Body of pancreas (tissue), 4 donors: ENCODE data around the gene CERK. TPM values are rescaled to one million over a fixed set of nuclear protein-coding genes. Genes with fewer than 3 reads are reported as not detected.

ENCODE experiments used
- ATAC-seq: fragments of 150-250 bp; one replicate; pipeline ENCODE4 v1.9.1; 2016
- DNase-seq, 4 donors: peaks; one replicate each; pipeline ENCODE4 v3.0.0-alpha.2; 2019
- H3K27ac ChIP-seq, 4 donors: fragments of 200-600 bp; sonication (generic); 1 replicate in 3 of 4; 2 replicates in 1 of 4; pipeline versions ENCODE4 v1.5.1 to v1.6.1; 2016 to 2019; ENCODE audit warnings: mild to moderate bottlenecking in 1 of 4, mixed read lengths in 1 of 4, moderate library complexity in 1 of 4
- H3K27me3 ChIP-seq, 2 donors: fragments of 200-600 bp; sonication (generic); one replicate each; pipeline ENCODE4 v1.6.0; 2016; ENCODE audit warnings: mild to moderate bottlenecking in 1 of 2
- H3K36me3 ChIP-seq, 2 donors: fragments of 200-600 bp; sonication (generic); replicated peaks in 1 of 2; 2 replicates each; pipeline ENCODE4 v1.5.1; 2016; ENCODE audit warnings: low read depth in 2 of 2; ENCODE audit not compliant: insufficient read depth in 1 of 2
- H3K4me1 ChIP-seq: fragments of 200-600 bp; sonication (generic); one replicate; pipeline ENCODE4 v1.6.0; 2016
- H3K4me3 ChIP-seq, 2 donors: fragments of 200-600 bp; sonication (generic); 1 replicate in 1 of 2; 2 replicates in 1 of 2; pipeline ENCODE4 v1.5.1; 2016 to 2019
- H3K9me3 ChIP-seq, 3 donors: fragments of 200-600 bp; sonication (generic); 1 replicate in 2 of 3; 2 replicates in 1 of 3; pipeline ENCODE4 v1.5.1; 2016
- POLR2A ChIP-seq, 3 donors: fragments of 450-650 bp; IDR thresholded peaks; one replicate each; pipeline ENCODE4 v1.6.1; 2016; ENCODE audit warnings: antibody characterized with exemption in 3 of 3, mild to moderate bottlenecking in 2 of 3
- WGBS, 2 donors: methylation state at CpG; one replicate each; pipeline ENCODE4 v1.1.5; 2017; 5-methylcytosine and 5-hydroxymethylcytosine counted together
- intact Hi-C: fragments of 100-400 bp; cut with DNase I; formaldehyde crosslinking; loops from one replicate; pipeline ENCODE4 v1.15.1; 2023
- total RNA-seq, 2 donors: library from RNA; depleted of rRNA; stranded (reverse); fragments of >200 nt; gene quantifications; one replicate each; pipeline ENCODE4 v1.1.0, GENCODE V29; 2016
- TF ChIP-seq, protein P1 (sequence below), 7 experiments: fragments of 450-650 bp in 4 of 7; fragments of 200-600 bp in 3 of 7; sonication (generic) in 3 of 7; IDR thresholded peaks; one replicate each; pipeline ENCODE4 v1.5.1; 2016 to 2019; ENCODE audit warnings: antibody characterized with exemption in 7 of 7

CERK gene
- total RNA-seq, 2 donors from 2014 or later, result 33.6 to 46.4 TPM

DNA sequence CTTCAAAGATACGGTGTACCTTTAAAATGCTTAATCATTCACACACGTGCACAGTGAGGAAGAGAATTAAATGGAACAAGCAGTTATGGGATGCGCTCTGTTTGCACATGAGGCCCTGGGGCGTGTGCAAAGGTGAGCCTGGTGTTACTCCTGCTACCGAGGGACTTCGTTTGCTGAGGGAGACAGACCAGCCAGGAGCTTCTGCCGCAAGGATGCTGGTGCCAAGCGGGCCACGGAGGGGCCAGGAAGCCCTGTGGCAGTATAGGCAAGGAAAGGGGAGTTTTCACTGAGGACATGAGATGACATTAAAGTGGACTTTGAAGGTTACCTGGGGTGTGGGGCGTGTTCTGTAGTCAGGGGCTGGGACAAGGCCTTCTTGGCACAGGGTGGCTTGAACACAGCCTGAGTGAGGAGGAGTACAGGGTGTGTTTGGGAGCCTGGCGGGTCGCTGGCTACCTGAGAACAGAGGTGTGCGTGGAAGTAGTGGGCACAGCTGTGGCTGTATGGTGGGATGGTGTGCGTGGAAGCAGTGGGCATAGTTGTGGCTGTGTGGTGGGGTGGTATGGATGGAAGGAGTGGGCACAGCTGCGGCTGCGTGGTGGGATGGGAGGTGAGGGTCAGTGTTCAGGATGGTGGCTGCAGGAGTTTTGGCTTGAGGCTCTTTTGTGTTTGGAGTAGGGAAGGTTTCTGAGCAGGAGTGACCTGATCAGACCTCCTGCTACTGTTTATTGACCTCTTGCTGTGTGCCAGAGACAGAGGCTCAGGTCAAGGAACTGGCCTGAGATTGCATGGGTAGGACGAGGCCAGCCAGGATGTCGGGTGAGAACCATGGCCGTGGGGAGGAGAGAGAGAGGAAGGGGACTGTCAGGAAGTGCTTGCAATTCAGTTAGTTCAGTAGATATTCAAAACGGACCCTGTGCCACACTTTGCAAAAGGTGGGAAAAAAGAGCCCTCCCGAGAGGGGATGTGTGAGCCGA is 38.1 kb upstream of the CERK start:
- intact Hi-C loops, result no loop called here

DNA sequence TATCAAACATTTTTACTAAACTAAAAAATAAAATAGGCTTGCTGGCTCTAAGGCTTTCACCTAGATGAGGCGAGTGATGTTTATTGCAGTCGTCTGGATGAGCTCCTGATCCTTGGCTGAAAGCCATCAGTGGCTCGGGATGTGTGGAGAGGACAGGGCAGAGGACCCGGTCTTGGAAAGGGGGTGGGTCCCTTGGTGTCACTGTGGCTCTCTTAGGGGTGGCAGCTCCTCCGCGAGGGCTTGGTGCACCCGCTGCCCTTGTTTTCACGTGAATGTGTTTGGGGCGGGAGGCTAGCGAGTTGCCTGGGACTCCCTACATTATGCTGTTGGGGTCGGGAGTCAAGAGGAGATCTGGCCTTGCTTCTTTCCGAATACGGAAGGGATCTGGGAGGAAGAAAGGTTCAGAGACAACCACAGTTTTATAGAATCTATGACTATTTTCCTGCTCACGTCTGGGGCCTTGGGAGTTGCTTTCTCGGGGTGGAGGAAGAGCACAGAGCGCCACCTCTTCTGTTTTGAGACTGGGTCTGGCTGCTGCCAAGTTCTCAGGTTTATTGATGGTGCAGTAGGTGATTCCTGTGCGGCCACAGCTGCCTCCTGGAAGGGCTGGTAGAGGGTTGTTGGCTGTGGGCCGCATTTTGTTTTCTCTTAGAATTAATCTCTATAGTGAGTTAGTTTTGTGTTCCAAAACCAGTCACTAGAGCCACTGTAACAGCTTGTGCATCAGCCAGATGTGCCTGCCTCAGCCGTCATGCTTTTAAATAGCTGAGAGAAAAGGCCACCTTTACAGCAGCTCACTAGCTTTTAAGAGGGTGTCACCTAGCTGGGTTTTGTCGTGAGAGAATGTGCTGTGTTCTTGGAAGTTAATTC is 37.2 kb upstream of the CERK start:
- H3K27me3 ChIP-seq, result no peaks in the 10 kb centered on the region
- peak overlapping the region in 3 of 4 donors; percentile 38 to 86 (median 77) for H3K27ac ChIP-seq
- no peaks in the 10 kb centered on the region for H3K36me3 ChIP-seq
- ATAC-seq (no peak), DNase-seq (no peak)
- no peaks in the 10 kb centered on the region for H3K9me3 ChIP-seq
- no peak overlapping the region for H3K4me3 ChIP-seq
- 69 to 75% methylated on average over 15 to 20 of the region's 20 CpGs for WGBS, 2 donors
- H3K4me1 ChIP-seq, result peaks cover 42% of the 10 kb centered on the region
- intact Hi-C loops, result no loop called here
- TF ChIP-seq POLR2A (IDR thresholded peaks at IDR 0.05), result no peak
- TF ChIP-seq, protein P1, sequence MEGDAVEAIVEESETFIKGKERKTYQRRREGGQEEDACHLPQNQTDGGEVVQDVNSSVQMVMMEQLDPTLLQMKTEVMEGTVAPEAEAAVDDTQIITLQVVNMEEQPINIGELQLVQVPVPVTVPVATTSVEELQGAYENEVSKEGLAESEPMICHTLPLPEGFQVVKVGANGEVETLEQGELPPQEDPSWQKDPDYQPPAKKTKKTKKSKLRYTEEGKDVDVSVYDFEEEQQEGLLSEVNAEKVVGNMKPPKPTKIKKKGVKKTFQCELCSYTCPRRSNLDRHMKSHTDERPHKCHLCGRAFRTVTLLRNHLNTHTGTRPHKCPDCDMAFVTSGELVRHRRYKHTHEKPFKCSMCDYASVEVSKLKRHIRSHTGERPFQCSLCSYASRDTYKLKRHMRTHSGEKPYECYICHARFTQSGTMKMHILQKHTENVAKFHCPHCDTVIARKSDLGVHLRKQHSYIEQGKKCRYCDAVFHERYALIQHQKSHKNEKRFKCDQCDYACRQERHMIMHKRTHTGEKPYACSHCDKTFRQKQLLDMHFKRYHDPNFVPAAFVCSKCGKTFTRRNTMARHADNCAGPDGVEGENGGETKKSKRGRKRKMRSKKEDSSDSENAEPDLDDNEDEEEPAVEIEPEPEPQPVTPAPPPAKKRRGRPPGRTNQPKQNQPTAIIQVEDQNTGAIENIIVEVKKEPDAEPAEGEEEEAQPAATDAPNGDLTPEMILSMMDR (IDR thresholded peaks at IDR 0.05), result no peak

More for the DNA sequence above, 38.1 kb upstream of the CERK start:
- no peaks in the 10 kb centered on the region for H3K27me3 ChIP-seq
- H3K9me3 ChIP-seq, result no peaks in the 10 kb centered on the region
- peaks cover 47% of the 10 kb centered on the region for H3K4me1 ChIP-seq
- 75 to 83% methylated on average over 22 of the region's 22 CpGs for WGBS, 2 donors
- peak overlapping the region in 3 of 4 donors; percentile 38 to 86 (median 77) for H3K27ac ChIP-seq
- ATAC-seq, result no peak
- TF ChIP-seq POLR2A (IDR thresholded peaks at IDR 0.05), result no peak
- TF ChIP-seq, protein P1 (IDR thresholded peaks at IDR 0.05), result no peak
- no peak overlapping the region for H3K4me3 ChIP-seq
- no peak for DNase-seq
- no peaks in the 10 kb centered on the region for H3K36me3 ChIP-seq

DNA sequence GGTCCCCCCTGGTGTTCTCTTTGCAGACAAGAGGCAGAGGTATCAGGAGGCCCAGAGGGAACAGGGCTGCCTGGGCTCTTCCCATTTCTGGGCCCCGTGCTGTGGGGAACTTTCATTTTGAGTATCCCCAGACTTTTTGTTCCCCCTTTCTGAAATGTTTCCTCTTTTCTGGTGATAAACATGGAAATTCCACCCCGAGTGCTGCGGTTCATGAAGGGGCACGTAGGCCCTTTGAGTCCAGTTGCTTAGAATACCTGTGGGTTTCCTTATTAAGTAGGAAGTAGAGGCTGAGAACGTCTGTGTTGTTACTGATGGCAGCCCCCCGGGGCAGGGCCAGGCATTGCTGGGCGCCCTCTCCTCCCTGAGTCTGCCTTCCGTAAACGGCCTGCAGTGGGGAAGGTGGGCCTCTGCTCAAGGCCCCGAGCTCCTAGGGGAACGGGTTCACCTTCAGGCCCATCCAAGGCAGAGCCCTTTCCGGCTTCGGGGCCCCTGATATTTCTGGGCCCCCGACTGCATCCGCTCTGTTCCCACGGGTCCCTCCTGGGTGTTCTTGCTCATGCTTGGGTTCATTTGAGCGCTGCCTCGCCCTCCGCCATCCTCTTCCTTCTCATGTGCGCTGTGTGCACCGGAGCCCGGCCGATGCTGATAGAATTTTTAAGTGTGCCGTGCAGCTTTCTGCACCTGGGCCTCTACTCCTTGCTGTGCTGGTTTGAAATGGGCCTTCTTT is 36.4 kb upstream of the CERK start:
- H3K4me3 ChIP-seq, result no peak overlapping the region
- intact Hi-C loops, result no loop called here
- no peaks in the 10 kb centered on the region for H3K9me3 ChIP-seq
- H3K4me1 ChIP-seq, result peaks cover 41% of the 10 kb centered on the region
- DNase-seq (no peak), ATAC-seq (peak; percentile 6)
- H3K27ac ChIP-seq, result peak overlapping the region; percentile 52 to 86 (median 75)
- TF ChIP-seq POLR2A (IDR thresholded peaks at IDR 0.05), result peak in 1 of 3 donors; percentile 58
- TF ChIP-seq, protein P1 (IDR thresholded peaks at IDR 0.05), result no peak
- H3K36me3 ChIP-seq, result no peaks in the 10 kb centered on the region
- WGBS, 2 donors, result 74 to 90% methylated on average over 17 to 24 of the region's 24 CpGs
- no peaks in the 10 kb centered on the region for H3K27me3 ChIP-seq

DNA sequence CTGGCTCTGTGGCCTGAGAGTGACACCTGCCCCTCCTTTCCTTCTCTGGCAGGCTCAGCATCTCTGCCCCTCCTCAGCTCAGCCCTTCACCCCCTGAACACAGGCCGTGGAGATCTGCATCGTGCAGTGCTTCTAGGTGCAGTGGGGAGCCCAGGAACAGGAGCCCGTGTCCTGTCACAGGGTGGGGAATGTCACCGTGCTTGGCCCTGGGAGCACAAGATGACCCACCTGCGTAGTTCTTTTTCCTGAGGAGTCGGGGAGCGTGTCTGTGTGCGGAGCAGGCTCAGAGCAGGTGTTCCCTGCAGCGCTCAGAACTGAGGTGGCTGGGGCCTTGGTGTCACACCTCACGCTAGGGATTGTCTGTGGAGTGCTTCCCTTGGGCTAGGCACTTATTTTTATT is 35.0 kb upstream of the CERK start:
- no peaks in the 10 kb centered on the region for H3K9me3 ChIP-seq
- peaks cover 41% of the 10 kb centered on the region for H3K4me1 ChIP-seq
- 89 to 93% methylated on average over 5 to 9 of the region's 10 CpGs for WGBS, 2 donors
- no peak overlapping the region for H3K4me3 ChIP-seq
- H3K36me3 ChIP-seq, result no peaks in the 10 kb centered on the region
- peak overlapping the region in 3 of 4 donors; percentile 52 to 86 (median 77) for H3K27ac ChIP-seq
- DNase-seq (no peak), ATAC-seq (no peak)
- TF ChIP-seq, protein P1 (IDR thresholded peaks at IDR 0.05), result no peak
- TF ChIP-seq POLR2A (IDR thresholded peaks at IDR 0.05), result no peak
- no peaks in the 10 kb centered on the region for H3K27me3 ChIP-seq
- intact Hi-C loops, result no loop called here
